Measurements from ENCODE around the gene EEFSEC.
A peak's percentile ranks its signal among the peaks of the same experiment; 100 is the strongest.

The EEFSEC gene

GRCh38 chr3:128217702-128218547, 64.6 kb downstream of the EEFSEC start:
- DNase-seq (ENCODE audit: low read depth in 2 of 2) = no peak

GRCh38 chr3:128218548-128219257, 65.4 kb downstream of the EEFSEC start:
- DNase-seq (ENCODE audit: low read depth in 2 of 2) = no peak

- DNase-seq (ENCODE audit: low read depth in 2 of 2) = no peak
Measured at GRCh38 chr3:128221328-128221727, 68.0 kb downstream of the EEFSEC start.

GRCh38 chr3:128222796-128223385, 69.6 kb downstream of the EEFSEC start:
- DNase-seq (ENCODE audit: low read depth in 2 of 2) = no peak

- DNase-seq (ENCODE audit: low read depth in 2 of 2) = no peak
Measured at GRCh38 chr3:128226186-128226725, 73.0 kb downstream of the EEFSEC start.

GRCh38 chr3:128226795-128227395, 73.6 kb downstream of the EEFSEC start:
- peak in 1 of 2 donors; percentile 16 for DNase-seq (ENCODE audit: low read depth in 2 of 2)

GRCh38 chr3:128227507-128227906, 74.2 kb downstream of the EEFSEC start:
- DNase-seq (ENCODE audit: low read depth in 2 of 2) = no peak

- no peak for DNase-seq (ENCODE audit: low read depth in 2 of 2)
Measured at GRCh38 chr3:128228366-128228910, 75.2 kb downstream of the EEFSEC start.

- DNase-seq (ENCODE audit: low read depth in 2 of 2) = no peak
Measured at GRCh38 chr3:128229106-128229857, 76.0 kb downstream of the EEFSEC start.

GRCh38 chr3:128231606-128232005, 78.3 kb downstream of the EEFSEC start:
- no peak for DNase-seq (ENCODE audit: low read depth in 2 of 2)

GRCh38 chr3:128232376-128233178, 79.3 kb downstream of the EEFSEC start:
- no peak for DNase-seq (ENCODE audit: low read depth in 2 of 2)

GRCh38 chr3:128235207-128235926, 82.1 kb downstream of the EEFSEC start:
- no peak for DNase-seq (ENCODE audit: low read depth in 2 of 2)

- no peak for DNase-seq (ENCODE audit: low read depth in 2 of 2)
Measured at GRCh38 chr3:128236657-128237056, 83.4 kb downstream of the EEFSEC start.

GRCh38 chr3:128237348-128238183, 84.3 kb downstream of the EEFSEC start:
- DNase-seq (ENCODE audit: low read depth in 2 of 2) = no peak

- no peak for DNase-seq (ENCODE audit: low read depth in 2 of 2)
Measured at GRCh38 chr3:128238184-128238489, 84.9 kb downstream of the EEFSEC start.

- no peak for DNase-seq (ENCODE audit: low read depth in 2 of 2)
Measured at GRCh38 chr3:128239304-128239703, 86.0 kb downstream of the EEFSEC start.

GRCh38 chr3:128240232-128240631, 87.0 kb downstream of the EEFSEC start:
- no peak for DNase-seq (ENCODE audit: low read depth in 2 of 2)

GRCh38 chr3:128241741-128242140, 88.5 kb downstream of the EEFSEC start:
- no peak for DNase-seq (ENCODE audit: low read depth in 2 of 2)
